ENCODE results near the gene SLC35G6. TPM values are rescaled to one million over a fixed set of nuclear protein-coding genes. Genes with fewer than 3 reads are reported as not detected.

SLC35G6 gene
- total and polyA plus RNA-seq, 2 of the 13 experiments (the other 11 are each of a cell fraction or from before 2014, with no cell fraction given) = 0.07 TPM; not detected in 1

- TF ChIP-seq ZBED4 (CRISPR knock-in tag; IDR thresholded peaks at IDR 0.05; ENCODE audit: borderline replicate concordance) = no peak
- no peak for TF ChIP-seq ZNF367 (CRISPR knock-in tag; IDR thresholded peaks at IDR 0.05; ENCODE audit: borderline replicate concordance)
- TF ChIP-seq IKZF4 (CRISPR knock-in tag; IDR thresholded peaks at IDR 0.05; ENCODE audit: borderline replicate concordance, low read depth, not compliant biosample characterization) = no peak
- 0 out of 2 replicates have a peak, but pooled peaks have one; percentile 56 for TF ChIP-seq SNAPC5 (CRISPR knock-in tag; IDR thresholded peaks at IDR 0.05; ENCODE audit: borderline replicate concordance)
- TF ChIP-seq ZGPAT (CRISPR knock-in tag; IDR thresholded peaks at IDR 0.05) = no peak
- peak; percentile 44; the same call in 1 of the 2 replicates for TF ChIP-seq BORCS8-MEF2B (CRISPR knock-in tag; IDR thresholded peaks at IDR 0.05)
- TF ChIP-seq ZFAT (CRISPR knock-in tag; conservative IDR thresholded peaks at IDR 0.05) = no peak
- TF ChIP-seq MAX (IDR thresholded peaks at IDR 0.05) = peak; percentile 81; the same call in 1 of the 2 replicates
- TF ChIP-seq ZNF574 (CRISPR knock-in tag; IDR thresholded peaks at IDR 0.05) = no peak
- TF ChIP-seq ZNF230 (CRISPR knock-in tag; IDR thresholded peaks at IDR 0.05) = 0 out of 2 replicates have a peak, but pooled peaks have one; percentile 13
- TF ChIP-seq ZNF720 (CRISPR knock-in tag; IDR thresholded peaks at IDR 0.05) = no peak
- no peak for TF ChIP-seq ATF7 (IDR thresholded peaks at IDR 0.05)
- TF ChIP-seq ATF7 (CRISPR knock-in tag; IDR thresholded peaks at IDR 0.05) = no peak
- no peak for TF ChIP-seq NPAS2 (CRISPR knock-in tag; IDR thresholded peaks at IDR 0.05; ENCODE audit: borderline replicate concordance)
- TF ChIP-seq CCDC6 (CRISPR knock-in tag; IDR thresholded peaks at IDR 0.05) = no peak
- TF ChIP-seq SOX5 (CRISPR knock-in tag; IDR thresholded peaks at IDR 0.05; ENCODE audit: borderline replicate concordance) = 0 out of 2 replicates have a peak, but pooled peaks have one; percentile 10
- no peak for TF ChIP-seq TFAP4 (IDR thresholded peaks at IDR 0.05; ENCODE audit: borderline replicate concordance, low read depth)
- 0 out of 2 replicates have a peak, but pooled peaks have one; percentile 8 for TF ChIP-seq MEF2D (CRISPR knock-in tag; IDR thresholded peaks at IDR 0.05)
- no peak for TF ChIP-seq PRMT3 (CRISPR knock-in tag; IDR thresholded peaks at IDR 0.05; ENCODE audit: borderline replicate concordance, low read depth)
- no peak for TF ChIP-seq AGO2 (optimal IDR thresholded peaks at IDR 0.05; ENCODE audit: low read depth, low read length)
Observed at GRCh38 chr17:7484919-7485377, 3.7 kb downstream of the SLC35G6 start (continued).

Measured in HepG2 (cell line).